ENCODE measurements around the gene CES5A.
"Not testable (repeated sequence)": the region's sequence is repeated elsewhere in the genome, so short reads cannot be mapped to it uniquely, and the experiment has no call there.

CES5A gene
- 0 reads per million in 2 donors for total RNA-seq

- no peak for DNase-seq
Observed at GRCh38 chr16:55875273-55875672, at the start of gene CES5A. Gene CES5A, minus strand, starts transcription at chr16:55875373. Its CDS starts 152 bp downstream, at chr16:55875221.

GRCh38 chr16:55922662-55923061 lies 47.5 kb upstream of the CES5A start:
- no peak for DNase-seq

GRCh38 chr16:55917373-55918160 lies 42.4 kb upstream of the CES5A start:
- no peak for DNase-seq

GRCh38 chr16:55915096-55915827 lies 40.1 kb upstream of the CES5A start:
- no peak for DNase-seq

GRCh38 chr16:55914383-55914782 lies 39.2 kb upstream of the CES5A start:
- no peak for DNase-seq

- DNase-seq: no peak
Observed at GRCh38 chr16:55913716-55914115, 38.5 kb upstream of the CES5A start.

GRCh38 chr16:55913121-55913520 lies 37.9 kb upstream of the CES5A start:
- not testable (repeated sequence) for DNase-seq

- DNase-seq: no peak
Observed at GRCh38 chr16:55912022-55912421, 36.8 kb upstream of the CES5A start.

- no peak for DNase-seq
Observed at GRCh38 chr16:55911616-55912015, 36.4 kb upstream of the CES5A start.

- DNase-seq: no peak
Observed at GRCh38 chr16:55909876-55910275, 34.7 kb upstream of the CES5A start.

- no peak for DNase-seq
Observed at GRCh38 chr16:55908641-55909040, 33.5 kb upstream of the CES5A start.

- DNase-seq: no peak
Observed at GRCh38 chr16:55907661-55908060, 32.5 kb upstream of the CES5A start.

- no peak for DNase-seq
Observed at GRCh38 chr16:55906123-55906522, 30.9 kb upstream of the CES5A start.

GRCh38 chr16:55905651-55906050 lies 30.5 kb upstream of the CES5A start:
- DNase-seq: no peak

GRCh38 chr16:55901566-55902217 lies 26.5 kb upstream of the CES5A start:
- no peak for DNase-seq

GRCh38 chr16:55900616-55901393 lies 25.6 kb upstream of the CES5A start:
- DNase-seq: no peak

GRCh38 chr16:55899857-55900256 lies 24.7 kb upstream of the CES5A start:
- no peak for DNase-seq

- DNase-seq: no peak
Observed at GRCh38 chr16:55898592-55898991, 23.4 kb upstream of the CES5A start.

GRCh38 chr16:55892821-55893220 lies 17.6 kb upstream of the CES5A start:
- no peak for DNase-seq

GRCh38 chr16:55889518-55889917 lies 14.3 kb upstream of the CES5A start:
- no peak for DNase-seq

- no peak for DNase-seq
Observed at GRCh38 chr16:55888546-55888945, 13.4 kb upstream of the CES5A start.

GRCh38 chr16:55876854-55877253 lies 1.7 kb upstream of the CES5A start:
- no peak for DNase-seq

GRCh38 chr16:55873122-55873521 lies 2.1 kb downstream of the CES5A start:
- DNase-seq: no peak
